GM12873 (cell line): ENCODE results near the gene RAP1GAP.

Experiments used
- CTCF ChIP-seq: IDR thresholded peaks from 2 replicates; pipeline ENCODE4 v1.5.1; 2012; ENCODE audit warnings: low read depth, mild to moderate bottlenecking, moderate library complexity, low read length, control low read depth; ENCODE audit not compliant: insufficient read depth; ENCODE audit errors: missing control alignments

Gene RAP1GAP

GRCh38 chr1:21691739-21692138, 22.6 kb upstream of the RAP1GAP start:
- TF ChIP-seq CTCF: no peak

GRCh38 chr1:21689661-21690372, 20.7 kb upstream of the RAP1GAP start:
- no peak for TF ChIP-seq CTCF

GRCh38 chr1:21687081-21687529, 17.9 kb upstream of the RAP1GAP start:
- TF ChIP-seq CTCF: no peak

- TF ChIP-seq CTCF: no peak
Measured at GRCh38 chr1:21685946-21686678, 17.0 kb upstream of the RAP1GAP start.

- no peak for TF ChIP-seq CTCF
Measured at GRCh38 chr1:21681426-21681825, 12.3 kb upstream of the RAP1GAP start.

- TF ChIP-seq CTCF: no peak
Measured at GRCh38 chr1:21680918-21681317, 11.8 kb upstream of the RAP1GAP start.

GRCh38 chr1:21680381-21680780, 11.2 kb upstream of the RAP1GAP start:
- TF ChIP-seq CTCF: no peak
